Choroid plexus epithelial cell (primary cell): ENCODE measurements around the gene PPP1R3E.
A peak's percentile ranks its signal among the peaks of the same experiment; 100 is the strongest.

Source experiments
- DNase-seq: peaks from one replicate; pipeline ENCODE4 v3.0.0-alpha.2; 2010; ENCODE audit warnings: low read depth
- H3K4me3 ChIP-seq: 2 replicates; pipeline ENCODE4 v1.5.1; 2011; ENCODE audit warnings: low read depth, mild to moderate bottlenecking, control low read depth, low read length, moderate library complexity
- TF ChIP-seq, protein P1 (sequence below): conservative IDR thresholded peaks from 2 replicates; pipeline ENCODE4 v1.5.1; 2011; ENCODE audit warnings: low read depth, mild to moderate bottlenecking, control low read depth, inconsistent platforms, low read length, moderate library complexity

Gene PPP1R3E

DNA sequence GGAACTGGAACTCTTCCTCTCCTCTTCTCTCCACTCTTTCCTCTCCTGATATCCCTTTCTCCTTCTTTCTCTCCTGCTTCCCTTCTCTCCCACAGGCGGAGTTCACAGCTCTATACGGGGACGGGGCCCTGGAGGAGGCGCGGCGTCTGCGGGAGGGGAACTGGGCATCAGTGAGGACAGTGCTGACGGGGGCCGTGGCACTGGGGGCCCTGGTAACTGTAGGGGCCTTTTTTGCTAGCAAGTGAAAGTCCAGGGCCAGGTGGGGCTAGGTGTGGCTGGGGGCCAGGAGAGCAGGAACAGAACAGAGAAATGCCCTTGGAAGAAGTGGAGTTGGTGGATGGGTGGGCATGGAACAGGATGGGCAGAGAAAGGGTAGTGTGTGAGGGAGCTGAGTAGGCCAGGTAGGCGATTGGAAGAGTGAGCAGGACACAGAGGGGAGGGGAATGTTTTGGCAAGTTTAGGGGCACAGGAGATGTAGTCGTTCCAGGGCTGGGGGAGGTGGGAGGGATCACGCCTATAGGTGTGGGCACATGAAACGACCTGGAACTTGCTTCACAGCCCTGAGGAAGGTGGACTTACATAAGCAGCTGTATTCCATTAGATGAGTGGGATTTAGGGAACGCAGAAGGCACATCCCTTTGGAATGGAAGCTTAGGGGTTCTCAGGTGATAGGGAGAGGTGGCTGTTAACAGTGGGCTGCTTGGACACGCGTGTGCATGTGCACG is 6.2 kb upstream of the PPP1R3E start:
- H3K4me3 ChIP-seq = peak overlapping the region; percentile 96
- TF ChIP-seq, protein P1, sequence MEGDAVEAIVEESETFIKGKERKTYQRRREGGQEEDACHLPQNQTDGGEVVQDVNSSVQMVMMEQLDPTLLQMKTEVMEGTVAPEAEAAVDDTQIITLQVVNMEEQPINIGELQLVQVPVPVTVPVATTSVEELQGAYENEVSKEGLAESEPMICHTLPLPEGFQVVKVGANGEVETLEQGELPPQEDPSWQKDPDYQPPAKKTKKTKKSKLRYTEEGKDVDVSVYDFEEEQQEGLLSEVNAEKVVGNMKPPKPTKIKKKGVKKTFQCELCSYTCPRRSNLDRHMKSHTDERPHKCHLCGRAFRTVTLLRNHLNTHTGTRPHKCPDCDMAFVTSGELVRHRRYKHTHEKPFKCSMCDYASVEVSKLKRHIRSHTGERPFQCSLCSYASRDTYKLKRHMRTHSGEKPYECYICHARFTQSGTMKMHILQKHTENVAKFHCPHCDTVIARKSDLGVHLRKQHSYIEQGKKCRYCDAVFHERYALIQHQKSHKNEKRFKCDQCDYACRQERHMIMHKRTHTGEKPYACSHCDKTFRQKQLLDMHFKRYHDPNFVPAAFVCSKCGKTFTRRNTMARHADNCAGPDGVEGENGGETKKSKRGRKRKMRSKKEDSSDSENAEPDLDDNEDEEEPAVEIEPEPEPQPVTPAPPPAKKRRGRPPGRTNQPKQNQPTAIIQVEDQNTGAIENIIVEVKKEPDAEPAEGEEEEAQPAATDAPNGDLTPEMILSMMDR = no peak

DNA sequence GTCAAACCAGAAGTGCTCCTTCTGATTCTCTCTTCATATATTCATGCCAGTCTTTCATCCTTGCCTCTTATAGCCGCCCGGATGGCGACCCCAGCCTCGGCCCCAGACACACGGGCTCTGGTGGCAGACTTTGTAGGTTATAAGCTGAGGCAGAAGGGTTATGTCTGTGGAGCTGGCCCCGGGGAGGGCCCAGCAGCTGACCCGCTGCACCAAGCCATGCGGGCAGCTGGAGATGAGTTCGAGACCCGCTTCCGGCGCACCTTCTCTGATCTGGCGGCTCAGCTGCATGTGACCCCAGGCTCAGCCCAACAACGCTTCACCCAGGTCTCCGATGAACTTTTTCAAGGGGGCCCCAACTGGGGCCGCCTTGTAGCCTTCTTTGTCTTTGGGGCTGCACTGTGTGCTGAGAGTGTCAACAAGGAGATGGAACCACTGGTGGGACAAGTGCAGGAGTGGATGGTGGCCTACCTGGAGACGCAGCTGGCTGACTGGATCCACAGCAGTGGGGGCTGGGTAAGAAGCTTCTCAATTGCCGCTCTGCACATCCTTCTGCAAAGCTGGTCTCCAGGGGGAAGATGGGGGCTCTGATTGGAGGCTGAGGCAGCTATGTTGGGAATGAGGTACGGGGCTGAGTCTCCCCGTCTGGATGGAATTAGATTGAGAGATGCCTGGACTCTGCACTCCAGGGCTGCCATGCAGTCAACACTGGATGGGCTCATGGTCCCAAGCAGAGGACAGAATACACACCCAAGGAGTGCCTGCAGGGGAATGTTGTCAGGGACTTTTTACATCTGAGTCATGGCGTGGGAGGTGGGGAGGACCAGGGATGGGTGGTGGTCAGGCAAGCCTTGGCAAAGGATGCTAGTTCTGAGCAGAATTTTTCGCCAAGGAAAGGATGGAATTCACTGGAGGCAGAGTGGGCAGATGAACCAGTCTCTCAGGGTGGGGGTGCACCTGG is 5.3 kb upstream of the PPP1R3E start:
- TF ChIP-seq, protein P1 = no peak
- H3K4me3 ChIP-seq = peak overlapping the region; percentile 96
- DNase-seq = no peak

More for the DNA sequence above, 6.2 kb upstream of the PPP1R3E start:
- DNase-seq = no peak

DNA sequence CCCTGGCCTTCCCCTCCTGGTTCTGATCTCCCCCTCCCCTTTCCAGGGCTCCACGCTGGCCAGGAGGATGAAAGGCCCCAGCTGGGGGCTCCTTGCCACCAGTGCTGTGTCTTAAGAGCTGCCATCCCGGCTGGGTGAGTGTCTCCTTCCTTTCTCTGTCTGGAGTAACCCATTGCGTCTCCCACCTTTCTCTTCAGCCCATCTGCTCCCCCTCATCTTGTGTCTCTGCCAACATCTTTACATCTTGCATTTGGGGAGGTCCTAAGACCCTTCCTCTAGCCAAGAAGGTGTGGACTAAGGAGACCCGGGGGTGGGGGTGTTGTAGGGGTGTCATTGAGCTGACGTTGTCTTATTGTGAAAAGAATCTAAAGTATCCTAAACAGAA is 4.5 kb upstream of the PPP1R3E start:
- no peak for DNase-seq
- TF ChIP-seq, protein P1 = no peak
- H3K4me3 ChIP-seq = peak overlapping the region; percentile 96

DNA sequence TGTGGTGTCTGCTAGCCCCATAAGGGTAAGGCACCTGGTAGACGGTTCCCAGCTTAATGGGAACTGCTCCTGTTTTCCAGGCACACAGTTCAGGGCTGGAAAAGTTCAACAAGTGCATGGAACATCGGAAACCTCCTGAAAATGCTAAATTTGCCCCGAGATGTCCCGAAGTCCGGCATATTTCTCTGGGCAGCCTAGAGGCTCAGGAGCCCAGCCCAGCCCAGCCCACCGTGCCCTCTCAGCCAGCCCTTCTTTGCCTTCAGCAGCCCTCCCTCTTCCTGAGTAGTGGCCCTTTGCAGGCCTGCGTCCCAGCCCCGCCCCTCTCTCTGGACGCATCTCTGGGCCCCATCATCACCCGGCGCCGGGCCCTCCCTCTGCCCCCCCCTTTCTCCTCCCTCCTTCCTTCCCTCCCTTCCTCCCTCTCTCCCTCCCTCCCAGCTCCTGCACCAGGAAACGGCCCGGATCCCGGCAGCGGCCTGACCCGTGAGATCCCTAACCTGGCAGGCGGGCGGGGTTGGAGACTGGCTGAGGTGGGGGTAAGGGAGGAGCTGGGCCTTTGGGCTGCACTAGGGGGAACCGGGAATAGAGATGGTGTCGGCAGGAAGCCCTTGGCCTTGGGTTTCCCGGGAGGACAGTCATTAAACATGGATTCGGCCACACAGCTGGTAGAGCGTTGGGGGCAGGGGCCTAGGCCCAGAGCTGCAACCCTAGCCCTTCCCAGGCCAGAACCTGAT is 3.9 kb upstream of the PPP1R3E start, which contains the start of gene BCL2L2:
BCL2L2 (plus strand) TSS at position 422 of the 734 bp plus-strand sequence. CDS start 935 bp downstream, outside the sequence.
- peak; percentile 89 for DNase-seq
- peak within 1 kb of the TSS; percentile 96 for H3K4me3 ChIP-seq
- TF ChIP-seq, protein P1 = no peak

DNA sequence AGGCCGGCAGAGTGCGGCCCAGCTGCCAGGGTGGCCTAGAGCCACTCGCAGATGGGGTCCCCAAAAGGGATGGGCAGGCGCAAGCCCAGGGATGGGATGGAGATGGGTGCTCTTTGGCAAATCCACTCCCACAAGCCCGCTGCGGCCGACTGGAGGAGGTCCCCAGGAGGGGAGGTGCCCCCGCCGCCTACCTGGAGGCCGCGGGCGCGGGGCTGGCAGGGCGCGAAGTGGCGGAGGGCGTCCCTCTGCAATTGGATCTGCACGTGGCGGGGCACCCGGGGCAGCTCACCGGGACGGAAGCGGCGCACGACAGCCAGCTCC is 730 bp downstream of the PPP1R3E start:
- TF ChIP-seq, protein P1 = no peak
- DNase-seq = no peak
- H3K4me3 ChIP-seq = peak overlapping the region; percentile 76

GRCh38 chr14:23301288-23301968 is 1.2 kb downstream of the PPP1R3E start:
- DNase-seq = peak; percentile 99
- H3K4me3 ChIP-seq = peak overlapping the region; percentile 76
- TF ChIP-seq, protein P1 = peak; percentile 62
